Bone marrow (tissue), 2 donors: ENCODE data around the gene CDH4.

Experiments
- DNase-seq, 2 donors: peaks; one replicate each; lab custom pipeline; 2025; lab: John Stamatoyannopoulos, UW

The CDH4 gene

DNA sequence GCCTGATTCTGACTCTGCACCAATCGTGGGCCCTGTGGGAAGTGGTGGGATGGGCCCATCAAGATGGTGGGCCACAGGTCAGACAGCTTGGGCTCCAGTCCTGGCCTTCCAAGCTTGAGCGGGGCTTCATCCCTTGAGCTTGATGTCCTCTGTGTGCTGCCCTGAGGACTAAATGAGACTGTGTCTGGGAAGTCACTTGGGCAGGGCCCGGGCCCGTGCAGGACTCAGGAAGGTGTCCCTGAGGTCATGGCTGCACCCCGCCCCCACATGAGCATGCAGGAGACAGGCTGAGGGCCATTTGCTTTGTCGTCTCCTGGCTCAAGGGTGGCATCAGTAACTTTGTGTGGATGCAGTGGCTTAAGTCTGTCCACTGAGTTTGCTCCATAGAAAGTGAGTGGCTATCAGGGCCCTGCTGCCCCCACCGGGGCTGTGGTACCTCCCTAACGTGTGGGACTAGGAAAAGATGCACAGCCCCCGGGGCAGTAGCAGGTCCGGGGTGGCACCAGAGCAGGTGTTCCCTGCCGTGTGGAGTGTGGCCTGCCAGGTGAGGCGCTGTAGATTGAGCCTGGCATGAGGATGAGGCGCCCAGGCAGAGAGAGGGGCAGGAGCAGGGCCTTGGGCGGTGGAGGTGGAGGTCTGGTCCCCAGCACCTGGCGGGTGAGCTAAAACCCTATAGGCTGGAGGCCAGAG, 515.0 kb downstream of the CDH4 start:
- DNase-seq, result no peak

DNA sequence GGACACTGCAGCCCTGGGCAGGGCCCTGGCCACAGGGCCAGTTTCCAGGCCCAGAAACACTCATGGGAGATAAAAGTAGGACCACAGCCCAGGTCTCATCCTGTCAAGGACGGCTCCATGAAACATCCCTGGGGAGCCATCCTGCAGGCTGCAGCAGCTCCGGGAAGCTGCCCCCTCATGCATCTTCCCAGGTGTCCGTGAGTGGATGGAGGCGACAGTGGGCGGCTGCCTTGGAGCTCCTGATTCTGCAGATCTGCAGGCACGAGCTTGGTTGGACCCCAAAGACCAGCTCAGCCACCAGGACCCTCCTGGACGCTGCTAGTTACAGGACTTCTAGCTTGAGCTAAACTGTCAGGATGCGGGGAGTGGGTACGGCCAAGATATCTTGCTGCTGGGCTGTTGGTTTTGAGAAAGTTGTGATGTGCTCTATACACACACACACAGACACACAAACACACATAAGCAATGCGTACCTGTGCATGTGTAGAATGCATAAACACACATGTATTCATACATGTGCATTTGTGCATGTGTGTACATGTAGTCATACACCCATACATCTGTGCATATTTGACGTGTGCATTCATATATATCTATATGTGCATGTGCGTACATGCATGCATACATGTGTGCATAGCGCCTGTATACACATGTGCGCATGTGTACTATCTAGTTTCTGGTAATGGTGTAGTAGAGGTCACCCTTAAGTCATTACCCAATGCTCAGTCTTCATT, 515.9 kb downstream of the CDH4 start:
- DNase-seq, result no peak

DNA sequence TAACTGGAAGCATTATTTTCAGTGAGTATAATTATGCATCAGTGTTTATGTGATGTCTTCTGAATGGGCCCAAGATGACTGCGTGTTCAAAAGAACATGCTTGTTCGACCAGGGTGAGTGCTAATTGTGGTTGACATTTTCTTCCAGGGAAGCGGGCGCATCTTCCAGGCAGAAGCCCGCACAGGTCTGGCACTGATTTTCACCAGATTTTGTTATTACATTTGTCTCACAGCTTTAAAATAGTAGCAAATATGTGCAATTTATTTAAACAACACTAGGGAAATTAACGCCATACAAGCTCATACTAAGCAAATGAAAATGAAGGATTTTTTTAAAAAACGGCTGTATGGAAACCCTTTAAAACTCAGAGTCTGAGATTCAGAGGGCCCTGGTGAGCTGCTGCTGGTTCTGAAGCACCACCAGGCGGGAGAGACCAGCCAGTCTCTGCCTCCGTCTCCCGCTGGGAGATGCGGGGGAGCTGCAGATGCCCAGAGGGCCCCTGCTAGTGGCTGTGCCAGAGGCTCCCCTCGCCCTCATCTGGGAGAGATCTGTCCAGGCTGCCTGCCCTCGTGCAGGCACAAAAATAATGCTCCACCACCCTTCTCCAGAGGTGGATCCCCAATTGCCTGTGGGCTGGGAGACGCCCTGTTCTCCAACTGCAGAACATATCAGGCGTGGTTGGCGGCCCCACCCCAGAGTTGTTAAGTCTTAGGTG, 516.7 kb downstream of the CDH4 start:
- DNase-seq, result no peak

DNA sequence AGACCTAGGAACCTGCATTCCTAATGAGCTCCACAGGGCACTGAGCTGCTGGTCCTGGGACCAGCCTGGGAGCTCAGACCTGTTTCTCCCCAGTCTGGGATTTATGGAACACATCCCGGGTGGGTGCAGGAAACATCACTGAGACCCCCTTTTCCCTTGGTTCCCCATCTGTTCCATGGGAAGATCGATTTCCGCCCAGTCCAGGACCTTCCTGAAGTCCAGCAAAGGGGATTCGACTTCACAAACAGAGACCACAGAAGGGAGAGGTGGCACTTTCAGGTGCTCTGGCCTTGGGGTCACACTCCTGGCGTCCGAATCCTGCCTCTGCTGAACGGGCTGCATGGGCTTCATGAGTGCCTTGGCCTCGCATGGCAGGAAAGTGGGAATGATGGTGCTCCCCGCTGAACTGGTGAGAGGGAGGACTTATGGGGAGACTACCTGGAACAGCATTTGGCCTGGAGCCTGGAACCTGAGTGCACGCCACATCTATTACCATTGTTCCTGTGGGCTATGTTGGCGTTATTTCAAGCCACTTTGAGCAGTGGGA, 517.3 kb downstream of the CDH4 start:
- DNase-seq, result no peak

DNA sequence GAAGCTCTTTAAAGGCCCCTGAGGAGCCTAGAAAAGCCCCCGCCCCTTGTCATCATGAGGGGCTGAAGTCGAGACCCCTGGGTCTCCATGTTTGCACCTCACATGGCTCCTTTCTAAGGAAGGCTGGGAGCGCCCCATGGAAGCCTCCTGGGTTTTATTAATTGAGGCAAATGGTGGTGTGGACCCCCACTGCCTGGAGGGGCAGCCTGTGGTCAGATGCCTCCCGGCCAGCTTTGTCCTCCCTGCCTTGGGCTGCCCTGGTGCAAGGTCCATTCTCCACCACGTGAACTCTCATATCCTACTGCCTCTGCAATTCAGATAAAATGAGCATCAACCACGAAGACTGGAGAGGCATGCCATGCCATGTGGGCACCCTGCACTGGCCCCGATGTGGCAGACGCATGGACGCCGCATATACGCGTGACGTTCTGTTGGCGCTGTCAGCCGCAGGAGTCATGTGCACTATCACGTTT, 518.1 kb downstream of the CDH4 start:
- no peak for DNase-seq

DNA sequence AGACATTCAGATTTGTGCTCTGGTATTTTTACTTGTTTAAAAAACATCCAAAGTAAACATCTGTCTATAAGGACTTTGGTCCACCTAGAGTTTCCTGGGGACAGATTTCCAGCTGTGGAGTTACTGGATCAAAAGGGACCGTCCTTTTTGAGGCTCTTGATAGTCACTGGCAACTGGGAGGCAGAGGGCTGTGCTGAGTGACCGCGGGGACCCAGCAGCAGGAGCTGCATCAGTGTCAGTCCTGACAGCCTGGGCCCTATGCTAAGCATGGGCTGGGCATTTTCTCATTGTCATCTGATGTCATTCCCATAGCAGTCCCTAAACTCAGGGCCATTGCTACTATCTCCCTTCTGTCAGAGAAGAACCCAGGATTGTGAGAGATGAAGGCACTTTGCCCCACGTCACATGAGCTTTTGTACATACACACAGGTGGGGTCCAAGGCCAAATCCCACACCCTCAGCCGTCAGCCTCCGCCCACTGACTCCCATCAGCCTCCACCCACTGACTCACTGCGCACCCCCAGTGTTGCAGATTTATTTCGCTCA, 519.8 kb downstream of the CDH4 start:
- no peak for DNase-seq

DNA sequence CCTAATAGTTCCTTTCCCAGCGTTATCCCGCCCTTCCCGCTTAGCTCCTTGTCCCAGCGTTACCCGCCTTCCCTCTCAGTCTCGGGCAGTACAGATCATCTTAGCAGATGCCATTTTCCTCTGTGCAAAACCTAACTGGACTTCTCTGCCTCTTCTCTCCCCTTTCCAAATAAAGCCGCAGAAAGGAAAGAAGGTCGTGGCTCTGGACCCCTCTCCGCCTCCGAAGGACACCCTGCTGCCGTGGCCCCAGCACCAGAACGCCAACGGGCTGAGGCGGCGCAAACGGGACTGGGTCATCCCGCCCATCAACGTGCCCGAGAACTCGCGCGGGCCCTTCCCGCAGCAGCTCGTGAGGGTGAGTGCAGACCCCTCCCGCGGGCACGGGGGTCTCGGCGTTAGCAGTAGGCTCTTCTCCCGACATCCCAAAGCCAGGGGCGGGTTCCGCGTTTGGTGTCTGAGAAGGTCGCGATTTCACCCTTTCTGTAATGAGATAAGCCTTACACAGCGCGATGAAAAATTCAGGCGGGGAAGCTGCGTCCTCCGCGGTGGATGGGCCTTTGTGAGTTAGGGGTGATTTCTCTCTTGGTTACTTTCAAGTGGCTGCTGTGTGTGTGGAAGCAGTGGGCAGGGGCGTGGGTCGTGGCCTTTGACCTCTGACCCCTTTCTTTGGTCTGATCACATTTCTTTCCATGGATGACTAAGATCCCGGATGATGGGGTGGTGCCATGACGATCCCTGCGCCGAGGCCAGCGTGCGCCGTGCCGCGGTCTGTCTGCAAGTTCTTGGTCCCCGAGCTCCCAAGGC, 521.0 kb downstream of the CDH4 start:
- no peak for DNase-seq

DNA sequence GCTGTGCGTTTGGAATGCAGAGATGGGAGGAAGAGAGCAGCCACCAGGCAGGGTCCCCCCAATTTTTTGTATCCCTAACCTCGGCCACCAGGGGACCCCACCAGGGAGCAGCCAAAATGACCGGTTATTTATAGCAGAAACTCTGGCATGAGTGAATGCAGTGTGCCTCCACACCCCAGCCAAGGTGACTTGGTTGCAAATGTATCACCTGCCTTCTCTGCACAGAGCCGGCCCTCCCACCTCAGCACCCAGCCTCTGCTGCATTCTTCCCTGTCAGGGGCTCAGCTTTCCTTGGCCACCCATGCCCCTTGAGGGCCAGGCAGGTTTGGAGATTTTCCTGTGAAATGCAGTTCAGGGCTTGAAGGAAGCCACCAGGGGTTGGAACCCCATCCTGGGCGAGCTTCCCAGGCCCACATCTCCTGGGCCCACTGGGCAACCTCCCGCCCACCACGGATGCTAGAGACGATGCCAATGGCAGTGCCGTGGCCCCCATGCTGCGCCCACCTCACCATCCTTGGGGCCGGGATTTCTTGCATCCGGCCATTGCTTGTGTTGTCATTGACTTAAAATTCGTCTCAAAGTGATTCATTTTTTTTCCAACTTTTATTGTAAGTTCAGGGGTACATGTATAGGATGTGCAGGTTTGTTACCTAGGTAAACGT, 522.0 kb downstream of the CDH4 start:
- DNase-seq, result no peak

DNA sequence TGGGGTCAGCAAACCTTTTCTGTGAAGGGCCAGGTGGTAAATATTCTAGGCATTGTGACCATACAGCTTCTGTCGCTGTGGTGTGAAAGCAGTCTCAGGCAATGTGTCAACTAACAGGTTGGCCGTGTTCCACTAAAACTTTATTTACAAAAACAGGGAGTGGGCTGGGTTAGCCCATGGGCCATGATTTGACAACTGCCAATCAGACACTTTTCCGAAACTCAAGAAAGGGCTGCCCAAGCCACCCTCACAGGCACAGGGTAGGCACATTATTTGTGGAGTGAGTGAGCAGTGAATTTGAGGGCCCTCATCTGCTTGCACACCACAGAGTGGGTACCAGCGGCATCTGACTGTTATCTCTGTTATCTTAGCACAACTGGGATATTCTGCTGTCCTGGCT, 523.4 kb downstream of the CDH4 start:
- no peak for DNase-seq

GRCh38 chr20:61776491-61777075, 524.5 kb downstream of the CDH4 start:
- DNase-seq, result no peak

GRCh38 chr20:61777773-61778494, 525.9 kb downstream of the CDH4 start:
- no peak for DNase-seq

GRCh38 chr20:61778495-61778863, 526.4 kb downstream of the CDH4 start:
- no peak for DNase-seq

DNA sequence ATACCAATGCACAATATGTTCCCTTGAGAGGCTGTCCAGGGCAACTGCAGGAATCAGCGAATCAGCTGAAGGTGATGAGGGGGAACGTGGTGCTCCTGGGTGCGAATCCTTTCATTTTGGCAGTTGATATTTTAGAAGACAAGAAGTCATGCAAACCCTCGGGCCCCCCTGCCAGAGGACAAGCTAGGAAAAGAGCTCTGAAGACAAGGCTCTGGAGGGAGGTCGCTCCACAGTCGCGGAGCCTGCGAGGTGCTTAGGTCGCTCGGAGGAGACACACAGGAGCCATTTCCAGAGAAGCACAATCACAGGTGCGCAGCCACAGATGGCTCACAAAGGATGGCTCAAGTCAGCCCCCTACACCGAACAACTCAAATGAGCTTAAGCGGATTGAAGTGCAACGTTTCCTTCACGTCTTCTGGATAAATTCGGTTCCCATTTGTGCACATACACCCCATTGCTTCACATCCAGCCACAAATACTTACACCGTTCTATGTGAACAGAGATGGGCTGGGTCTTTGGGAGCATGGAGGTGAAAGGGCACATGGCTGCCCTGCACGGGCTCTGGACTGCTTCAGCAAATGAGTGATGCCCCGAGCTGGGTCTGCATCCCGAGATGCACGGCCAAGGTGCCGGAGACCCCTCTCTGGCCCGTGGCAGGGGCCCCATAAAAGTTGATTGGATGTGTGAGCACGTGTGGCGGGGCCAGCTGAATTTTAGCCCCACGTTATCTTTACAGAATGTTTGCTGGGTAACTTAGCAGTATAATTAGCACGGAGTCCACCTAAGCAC, 527.3 kb downstream of the CDH4 start:
- DNase-seq, result no peak

DNA sequence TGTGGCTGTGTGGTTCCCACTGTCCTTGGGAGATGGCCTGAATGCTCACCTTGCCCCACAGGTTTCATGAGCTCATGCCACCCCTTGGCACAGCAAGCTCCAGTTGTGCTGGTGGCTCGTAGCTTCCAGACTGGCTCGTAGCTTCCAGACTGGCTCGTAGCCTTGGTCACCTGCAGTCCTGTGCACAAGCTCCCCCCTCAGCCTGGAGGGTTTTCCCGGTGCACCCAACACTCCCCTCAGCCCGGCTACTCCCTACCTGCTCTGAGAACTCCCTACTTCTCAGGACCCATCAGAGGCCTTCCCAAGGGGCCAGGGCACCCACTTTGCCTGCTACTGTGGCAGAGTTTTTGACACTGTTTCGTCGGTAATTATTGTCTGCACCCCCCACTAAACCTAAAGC, 528.0 kb downstream of the CDH4 start:
- DNase-seq, result no peak

DNA sequence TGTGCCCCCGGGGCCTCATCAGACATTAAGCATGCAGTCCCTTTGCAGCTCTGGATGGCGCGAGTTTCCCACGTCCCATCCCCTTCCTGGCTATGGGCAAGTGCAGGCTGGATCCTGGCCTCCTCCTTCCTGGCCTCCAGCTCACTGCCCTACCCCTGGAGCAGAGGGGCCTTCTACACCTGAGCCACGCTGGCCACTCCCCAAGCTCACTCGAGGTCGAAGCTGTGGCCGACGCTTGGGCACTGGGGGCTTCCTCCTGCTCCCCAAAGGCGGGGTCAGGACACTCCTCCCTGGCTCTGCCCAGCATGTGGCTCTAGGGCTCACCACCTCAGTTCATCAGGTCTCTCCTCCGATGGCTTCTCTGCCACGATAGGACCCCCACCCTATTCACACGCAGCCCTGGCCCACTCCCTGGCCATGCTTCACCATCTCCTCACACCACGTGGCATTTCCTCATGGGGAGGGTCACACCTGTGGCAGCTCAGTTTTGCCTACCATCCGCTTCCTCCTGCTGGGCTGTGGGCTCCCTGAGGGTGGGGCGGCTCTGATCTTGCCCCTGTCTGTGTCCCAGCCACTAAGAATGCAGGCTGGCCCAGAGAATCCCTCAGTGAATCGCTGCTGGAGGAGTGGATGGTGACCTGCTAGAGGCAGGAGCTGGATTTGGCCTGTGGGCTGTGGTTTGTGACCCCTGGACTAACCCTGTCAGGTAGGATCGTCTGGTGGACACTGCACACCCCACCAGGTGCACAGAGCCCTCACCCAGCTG, 532.9 kb downstream of the CDH4 start:
- no peak for DNase-seq

DNA sequence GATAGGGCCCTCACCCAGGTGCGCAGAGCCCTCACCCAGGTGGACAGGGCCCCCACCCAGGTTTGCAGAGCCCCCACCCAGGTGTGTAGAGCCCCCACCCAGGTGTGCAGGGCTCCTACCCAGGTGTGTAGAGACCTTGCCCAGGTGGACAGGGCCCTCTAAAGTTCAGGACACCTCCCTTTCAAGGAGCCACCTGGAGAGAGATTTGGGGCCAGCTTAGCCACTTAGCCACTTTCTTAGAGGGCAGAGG, 533.4 kb downstream of the CDH4 start:
- DNase-seq, result no peak

- no peak for DNase-seq
Observed at GRCh38 chr20:61786230-61786629, 534.2 kb downstream of the CDH4 start.

GRCh38 chr20:61788343-61788742, 536.3 kb downstream of the CDH4 start:
- DNase-seq, result no peak

- DNase-seq, result no peak
Observed at GRCh38 chr20:61789329-61789728, 537.3 kb downstream of the CDH4 start.
